Inferior parietal cortex (tissue), 1 donor: ENCODE results near the gene GIGYF1.
"Not testable (repeated sequence)": the region's sequence is repeated elsewhere in the genome, so short reads cannot be mapped to it uniquely, and the experiment has no call there.

Experiments used
- DNase-seq: peaks from one replicate; pipeline ENCODE4 v3.0.0-alpha.2; 2016; ENCODE audit errors: extremely low spot score

GIGYF1 gene

GRCh38 chr7:100710452-100710851 is 16.4 kb upstream of the GIGYF1 start:
- DNase-seq = no peak

DNA sequence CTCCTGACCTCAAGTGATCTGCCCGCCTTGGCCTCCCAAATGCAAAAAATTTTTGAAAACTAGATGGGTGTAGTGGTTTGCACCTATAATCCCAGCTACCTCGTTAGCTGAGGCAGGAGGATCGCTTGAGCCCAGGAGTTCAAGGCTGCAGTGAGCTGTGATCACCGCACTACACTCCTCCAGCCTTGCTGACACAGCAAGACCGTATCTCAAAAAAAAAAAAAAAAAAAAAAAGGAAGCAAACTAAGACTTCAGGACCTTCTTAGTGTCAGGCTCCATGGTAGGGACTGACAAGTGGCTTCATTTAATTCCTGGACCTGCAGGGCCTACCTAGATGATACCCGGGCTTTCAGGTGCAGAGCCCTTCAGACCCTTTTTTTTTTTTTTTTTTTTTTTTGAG is 14.3 kb upstream of the GIGYF1 start:
- DNase-seq = no peak

GRCh38 chr7:100706672-100707311 is 12.7 kb upstream of the GIGYF1 start:
- no peak for DNase-seq

GRCh38 chr7:100705753-100706671 is 12.0 kb upstream of the GIGYF1 start, which contains the start of gene POP7:
Gene POP7 (plus strand): TSS chr7:100706121. CDS start chr7:100706831, 710 bp downstream.
- DNase-seq = peak; percentile 98

GRCh38 chr7:100705320-100705752 is 11.3 kb upstream of the GIGYF1 start:
- DNase-seq = peak; percentile 76

- not testable (repeated sequence) for DNase-seq
These were observed 7.0 kb upstream of the GIGYF1 start for GRCh38 chr7:100701089-100701488.

DNA sequence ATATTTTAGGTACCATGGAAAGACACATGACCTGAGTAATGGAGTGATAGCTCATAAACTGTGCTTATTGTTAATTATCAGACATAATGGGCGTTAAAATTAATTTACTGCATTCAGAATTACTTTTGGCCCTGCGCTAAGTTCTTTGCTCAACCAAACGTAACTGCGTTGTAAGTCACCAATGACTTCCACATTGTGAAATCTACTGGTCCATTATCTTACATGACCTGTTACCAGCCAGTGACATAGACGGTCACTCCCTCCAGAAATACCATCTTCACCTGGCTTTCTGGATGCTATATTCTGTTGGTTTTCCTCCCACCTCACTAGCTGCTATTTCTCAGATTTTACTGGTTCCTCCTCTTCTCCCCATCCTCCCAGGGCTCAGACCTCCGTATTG is 5.0 kb upstream of the GIGYF1 start:
- DNase-seq = no peak

- DNase-seq = no peak
These were observed 2.1 kb upstream of the GIGYF1 start for GRCh38 chr7:100696123-100696521.

- no peak for DNase-seq
These were observed 545 bp downstream of the GIGYF1 start for GRCh38 chr7:100693312-100694097.

DNA sequence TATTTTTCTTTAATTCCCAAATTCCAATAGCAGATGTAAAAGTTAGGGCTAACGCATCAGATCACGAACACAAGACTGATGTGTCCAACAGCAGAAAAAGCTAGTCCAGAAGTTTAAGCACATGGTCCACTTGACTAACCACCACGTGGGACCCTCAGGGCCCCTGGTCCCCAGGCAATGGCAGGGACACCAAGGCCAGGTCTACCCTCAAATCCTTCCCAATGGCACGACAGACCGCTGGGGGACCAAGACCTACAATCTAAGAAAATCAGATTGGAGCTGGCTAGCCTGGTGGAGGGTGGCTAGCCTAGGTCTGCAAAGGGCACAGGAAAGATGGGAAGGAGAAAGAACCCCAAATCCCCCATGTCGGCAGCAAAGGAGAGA is 1.5 kb downstream of the GIGYF1 start:
- DNase-seq = no peak

DNA sequence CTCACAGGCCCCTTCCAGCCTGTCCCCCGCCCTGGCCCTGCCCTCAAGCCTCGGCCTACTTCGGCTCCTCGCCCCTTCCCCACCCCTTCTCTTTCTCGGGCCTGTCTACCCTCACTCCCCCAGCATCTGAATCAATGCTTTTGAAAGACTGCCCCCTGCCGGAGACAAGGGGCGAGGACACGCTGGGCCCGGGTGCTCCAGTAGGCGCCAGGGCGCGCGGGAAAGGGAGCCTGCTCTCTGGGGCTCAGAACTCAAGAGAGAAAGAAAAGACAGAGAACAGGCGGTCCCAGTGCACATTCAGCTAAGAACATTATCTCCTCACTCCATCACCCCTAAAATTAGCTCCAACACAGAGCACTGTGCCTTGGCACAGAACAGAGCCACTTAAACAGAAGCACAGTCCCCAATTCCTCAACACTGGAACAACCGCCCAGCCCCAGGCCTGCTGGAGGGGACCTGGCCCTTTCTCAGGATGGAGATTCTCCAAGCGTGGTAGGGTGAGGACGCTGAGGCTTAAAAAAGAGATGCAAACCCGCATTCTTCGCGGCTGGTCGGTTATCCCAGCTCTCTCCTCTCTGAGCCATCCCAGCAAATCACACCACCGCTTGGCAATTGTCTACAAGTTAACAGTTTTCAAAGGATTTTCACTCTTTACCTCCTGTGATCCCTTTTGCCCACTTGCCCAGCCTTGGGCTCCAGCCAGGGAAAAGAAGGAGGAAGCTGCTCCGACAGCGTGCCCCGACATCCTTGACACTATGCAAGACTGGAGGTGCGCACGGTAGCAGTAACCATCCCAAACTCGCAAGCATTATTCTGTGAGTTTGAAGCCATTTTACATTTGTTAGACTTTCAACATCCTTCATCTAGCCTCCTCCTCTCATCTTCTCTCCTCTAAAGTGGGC is 2.1 kb downstream of the GIGYF1 start:
- peak; percentile 90 for DNase-seq

- no peak for DNase-seq
These were observed 4.6 kb downstream of the GIGYF1 start for GRCh38 chr7:100689230-100690135.

- DNase-seq = no peak
These were observed 5.7 kb downstream of the GIGYF1 start for GRCh38 chr7:100688326-100688860.

DNA sequence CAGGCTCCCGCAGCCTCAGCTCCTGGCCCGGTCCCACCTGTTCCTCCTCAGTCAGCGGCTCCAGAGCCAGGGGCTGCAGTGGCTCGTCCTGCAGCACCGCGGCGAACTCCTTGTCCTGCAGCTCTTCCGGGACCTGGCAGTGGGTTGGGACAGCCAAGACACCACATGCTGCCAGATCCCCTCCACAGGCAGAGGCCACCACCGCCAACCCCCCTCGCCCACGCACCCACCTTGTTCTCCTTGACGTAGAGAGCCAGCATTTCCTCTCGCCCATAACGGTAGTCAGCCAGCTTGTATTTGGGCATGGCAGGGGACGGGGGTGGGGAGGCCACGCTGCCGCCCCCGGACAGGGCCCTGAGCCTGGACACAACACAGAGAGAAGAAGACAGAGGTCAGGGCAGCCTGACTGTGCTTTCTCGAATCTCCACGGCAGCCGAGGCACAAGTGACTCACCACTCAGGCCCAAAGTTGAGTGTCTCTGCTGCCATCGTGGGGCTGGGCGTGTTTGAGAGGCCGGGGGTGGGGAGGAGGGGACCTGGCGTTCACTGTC is 6.2 kb downstream of the GIGYF1 start:
- DNase-seq = no peak

DNA sequence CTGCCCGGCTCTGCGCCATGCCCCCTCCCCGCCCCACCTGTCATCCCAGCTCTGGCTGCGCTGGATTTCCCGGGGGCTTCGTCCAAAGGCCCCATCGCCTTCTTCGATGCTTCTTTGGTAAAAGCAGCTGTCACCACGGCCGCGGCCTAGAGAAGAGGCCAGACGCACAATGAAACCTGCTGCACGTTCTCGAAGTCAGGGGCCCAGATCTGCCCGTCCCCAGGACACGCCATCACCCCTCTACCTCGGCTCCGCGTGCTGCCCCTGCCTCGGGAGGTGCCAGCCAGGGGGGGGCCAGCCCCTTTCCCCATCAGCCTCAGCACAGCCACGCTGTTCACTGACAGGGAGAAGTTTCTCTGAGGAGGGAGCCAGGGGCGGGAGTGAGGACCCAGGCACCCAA is 6.8 kb downstream of the GIGYF1 start:
- no peak for DNase-seq

- no peak for DNase-seq
These were observed 7.2 kb downstream of the GIGYF1 start for GRCh38 chr7:100686822-100687211.

DNA sequence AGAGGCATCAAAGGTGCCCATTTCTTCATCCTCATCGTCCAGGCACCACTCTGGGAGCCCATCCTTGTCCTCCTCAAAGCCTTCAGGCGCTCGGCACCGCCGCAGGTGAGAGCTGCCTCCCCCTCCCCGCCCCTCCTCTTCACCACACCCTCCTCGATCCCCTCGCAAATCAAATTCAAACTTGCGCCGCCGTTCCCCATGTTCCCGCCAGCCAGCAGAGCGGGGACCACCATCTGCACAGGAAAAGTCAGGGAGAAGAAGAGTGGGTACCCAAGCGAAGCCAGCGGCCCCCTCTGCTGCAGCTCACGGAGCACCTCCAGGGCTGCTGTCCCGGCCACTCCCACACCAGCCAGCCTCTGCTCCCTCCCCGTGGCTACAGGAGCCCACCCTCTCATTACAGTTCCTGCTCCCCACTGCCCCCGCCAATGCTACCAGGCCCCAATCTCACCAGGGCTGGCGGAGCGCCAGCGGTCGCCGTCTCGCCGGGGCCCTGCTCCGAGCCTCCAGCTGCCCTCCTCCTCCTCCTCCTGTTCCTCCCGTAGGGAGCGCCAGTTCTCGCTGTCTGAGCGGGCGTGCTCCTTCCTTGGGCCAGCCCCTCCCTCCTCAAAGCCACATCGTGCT is 7.7 kb downstream of the GIGYF1 start:
- no peak for DNase-seq

DNA sequence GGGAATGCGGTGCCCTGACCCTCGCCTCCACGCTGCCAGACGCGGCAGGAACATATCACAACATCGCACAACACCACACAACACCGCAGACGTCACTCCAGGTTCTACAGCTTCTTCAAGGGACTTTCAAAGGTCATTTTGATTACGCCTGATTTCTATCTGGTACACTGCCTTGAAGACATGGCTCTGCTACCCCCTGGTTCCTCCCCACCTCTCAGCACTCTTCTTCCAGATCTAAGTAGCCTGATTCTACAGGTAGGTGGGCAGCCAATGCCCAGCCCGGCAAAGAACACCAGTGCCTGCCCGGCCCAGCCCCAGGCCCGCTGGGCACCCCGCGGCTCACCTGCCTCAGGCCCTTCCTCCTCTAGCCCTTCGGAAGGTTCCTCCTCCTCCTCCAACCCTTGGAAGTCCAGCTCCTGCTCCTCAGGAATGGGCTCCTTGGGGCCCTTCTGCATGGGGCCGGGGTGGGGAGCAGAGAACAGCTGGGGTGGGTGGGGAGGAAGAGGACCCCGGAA is 8.4 kb downstream of the GIGYF1 start:
- DNase-seq = no peak
